CD14-positive monocyte (primary cell): ENCODE measurements around the gene PIK3R2. TPM values are rescaled to one million over a fixed set of nuclear protein-coding genes. Genes with fewer than 3 reads are reported as not detected.
A peak's percentile ranks its signal among the peaks of the same experiment; 100 is the strongest.

Source experiments
- DNase-seq, 3 donors: peaks; one replicate each; pipeline ENCODE4 v3.0.0-alpha.2; 2011 to 2022
- H2AFZ ChIP-seq: 2 replicates; pipeline ENCODE4 v1.6.0; 2012; ENCODE audit warnings: mild to moderate bottlenecking, low read depth, low read length, inconsistent platforms; ENCODE audit not compliant: insufficient read depth, poor library complexity, severe bottlenecking
- H3K27ac ChIP-seq, 2 donors: 1 replicate in 1 of 2; 2 replicates in 1 of 2; pipeline ENCODE4 v1.5.1; 2012 to 2013; ENCODE audit warnings: low read length in 2 of 2, control low read depth in 1 of 2, inconsistent platforms in 1 of 2, low read depth in 1 of 2, mild to moderate bottlenecking in 1 of 2
- H3K27me3 ChIP-seq, 2 donors: one replicate each; pipeline versions ENCODE4 v1.6.0 to v1.6.1; 2011 to 2013; ENCODE audit warnings: low read length in 2 of 2; ENCODE audit not compliant: control insufficient read depth in 2 of 2, insufficient read depth in 2 of 2
- H3K36me3 ChIP-seq, 2 donors: replicated peaks in 1 of 2; 1 replicate in 1 of 2; 2 replicates in 1 of 2; pipeline versions ENCODE4 v1.5.1 to v1.6.1; 2012 to 2013; ENCODE audit warnings: low read length in 2 of 2, control low read depth in 1 of 2, inconsistent platforms in 1 of 2, mild to moderate bottlenecking in 1 of 2; ENCODE audit not compliant: insufficient read depth in 2 of 2, control insufficient read depth in 1 of 2
- H3K4me1 ChIP-seq, 2 donors: 1 replicate in 1 of 2; 2 replicates in 1 of 2; pipeline versions ENCODE4 v1.5.1 to v1.6.1; 2012 to 2013; ENCODE audit warnings: low read length in 2 of 2, control low read depth in 1 of 2, inconsistent platforms in 1 of 2, mild to moderate bottlenecking in 1 of 2, moderate library complexity in 1 of 2; ENCODE audit not compliant: insufficient read depth in 2 of 2, control insufficient read depth in 1 of 2
- H3K4me2 ChIP-seq: replicated peaks from 2 replicates; pipeline ENCODE3; 2012; ENCODE audit warnings: low read length, moderate library complexity, mild to moderate bottlenecking; ENCODE audit not compliant: poor library complexity, severe bottlenecking; ENCODE audit errors: extremely low read depth
- H3K4me3 ChIP-seq, 3 experiments: fragments of 200-600 bp in 1 of 3; sonication (generic) in 1 of 3; replicated peaks in 1 of 3; 1 replicate in 2 of 3; 2 replicates in 1 of 3; pipeline ENCODE4 v1.5.1; 2011 to 2013; ENCODE audit warnings: low read length in 3 of 3, mild to moderate bottlenecking in 3 of 3, control low read depth in 2 of 3, low read depth in 2 of 3, inconsistent platforms in 1 of 3, moderate library complexity in 1 of 3
- H3K79me2 ChIP-seq: 2 replicates; pipeline ENCODE4 v1.6.0; 2012; ENCODE audit warnings: mild to moderate bottlenecking, control low read depth, inconsistent platforms, low read length, moderate library complexity; ENCODE audit not compliant: insufficient read depth
- H3K9ac ChIP-seq: 2 replicates; pipeline ENCODE4 v1.6.0; 2017; ENCODE audit warnings: low read length, mild to moderate bottlenecking; ENCODE audit not compliant: insufficient read depth, poor library complexity, severe bottlenecking
- H3K9me3 ChIP-seq, 2 donors: replicated peaks in 1 of 2; 1 replicate in 1 of 2; 2 replicates in 1 of 2; pipeline versions ENCODE4 v1.5.1 to v1.6.1; 2012 to 2013; ENCODE audit warnings: low read length in 2 of 2, control low read depth in 1 of 2; ENCODE audit not compliant: control insufficient read depth in 1 of 2, insufficient read depth in 1 of 2
- H4K20me1 ChIP-seq: 2 replicates; pipeline ENCODE4 v1.6.0; 2012; ENCODE audit warnings: mild to moderate bottlenecking, low read length, control low read depth, moderate library complexity; ENCODE audit not compliant: insufficient read depth
- H3K27ac Mint-ChIP-seq, 7 donors: one replicate each; pipeline ENCODE4 v1.8.0; 2020; ENCODE audit warnings: mild to moderate bottlenecking in 7 of 7, mixed read lengths in 7 of 7, moderate library complexity in 6 of 7, inconsistent platforms in 2 of 7
- H3K27me3 Mint-ChIP-seq, 3 donors: one replicate each; pipeline ENCODE4 v1.8.0; 2021 to 2022; ENCODE audit warnings: low read depth in 3 of 3, mild to moderate bottlenecking in 3 of 3, mixed read lengths in 3 of 3, moderate library complexity in 3 of 3, inconsistent platforms in 1 of 3
- H3K36me3 Mint-ChIP-seq, 2 donors: one replicate each; pipeline ENCODE4 v1.8.0; 2020; ENCODE audit warnings: mixed read lengths in 2 of 2, inconsistent platforms in 1 of 2, mild to moderate bottlenecking in 1 of 2
- H3K4me1 Mint-ChIP-seq: one replicate; pipeline ENCODE4 v1.8.0; 2020; ENCODE audit warnings: mild to moderate bottlenecking, mixed read lengths
- H3K4me3 Mint-ChIP-seq, 2 donors: one replicate each; pipeline ENCODE4 v1.8.0; 2020; ENCODE audit warnings: mild to moderate bottlenecking in 2 of 2, mixed read lengths in 2 of 2, moderate library complexity in 1 of 2
- H3K9me3 Mint-ChIP-seq, 7 donors: one replicate each; pipeline ENCODE4 v1.8.0; 2020 to 2022; ENCODE audit warnings: mixed read lengths in 7 of 7, mild to moderate bottlenecking in 6 of 7, moderate library complexity in 6 of 7, inconsistent platforms in 2 of 7
- CTCF ChIP-seq: fragments of 200-600 bp; IDR thresholded peaks from one replicate; pipeline ENCODE4 v1.8.0; 2022; ENCODE audit warnings: antibody characterized with exemption, mild to moderate bottlenecking
- WGBS: methylation state at CpG from one replicate; pipeline ENCODE4 v1.1.5; 2013; ENCODE audit warnings: missing lambda C conversion rate; ENCODE audit not compliant: insufficient coverage; 5-methylcytosine and 5-hydroxymethylcytosine counted together
- intact Hi-C, 2 donors: fragments of 100-400 bp; cut with micrococcal nuclease; formaldehyde crosslinking; loops; one replicate each; pipeline versions ENCODE4 v1.15.0 to v1.15.1; 2023
- polyA plus RNA-seq, 3 donors: library from polyadenylated mRNA; depleted of rRNA in 1 of 3; unstranded in 2 of 3; stranded (reverse) in 1 of 3; fragments of 300-500 nt in 2 of 3; fragments of >200 nt in 1 of 3; fragmentation: Illumina TruSeq in 2 of 3; gene quantifications; 1 replicate in 2 of 3; 2 replicates in 1 of 3; pipeline ENCODE4 v1.2.3, GENCODE V29; 2012 to 2021

PIK3R2 gene
- polyA plus RNA-seq, 3 donors: 0.99 to 7.7 (median 2.0) TPM

GRCh38 chr19:18211683-18212082 is 58.7 kb downstream of the PIK3R2 start:
- Histone ChIP-seq H3K27me3 (peaks cover 0 to 3% of the 10 kb centered on the region in 2 donors), H3K4me2 (no peak overlapping the region), H3K4me1 (no peaks in the 10 kb centered on the region), H4K20me1 (no peaks in the 10 kb centered on the region), H3K9ac (no peak overlapping the region), H3K9me3 (no peaks in the 10 kb centered on the region), H3K27ac (no peak overlapping the region), H2AFZ (no peak overlapping the region), H3K79me2 (no peaks in the 10 kb centered on the region), H3K36me3 (no peaks in the 10 kb centered on the region), H3K4me3 (no peak overlapping the region)
- Mint-ChIP-seq H3K27me3 (peaks cover 27 to 42% (median 31%) of the 10 kb centered on the region in 3 donors), H3K36me3 (no peaks in the 10 kb centered on the region), H3K27ac (no peak overlapping the region), H3K4me1 (peaks cover 4% of the 10 kb centered on the region), H3K9me3 (peaks cover 0 to 3% (median 0%) of the 10 kb centered on the region in 7 donors), H3K4me3 (no peak overlapping the region)
- intact Hi-C loops: no loop called here
- TF ChIP-seq CTCF: no peak
- DNase-seq: no peak
- WGBS: 73% methylated on average over 14 of the region's 14 CpGs

GRCh38 chr19:18214779-18215433 is 61.9 kb downstream of the PIK3R2 start:
- H3K9me3 Mint-ChIP-seq: peaks cover 0 to 6% (median 0%) of the 10 kb centered on the region in 7 donors
- no peaks in the 10 kb centered on the region for H3K36me3 ChIP-seq
- no peak for DNase-seq
- H3K4me1 ChIP-seq: no peaks in the 10 kb centered on the region
- no peak for TF ChIP-seq CTCF
- H3K36me3 Mint-ChIP-seq: no peaks in the 10 kb centered on the region
- H3K27me3 Mint-ChIP-seq: peaks cover 22 to 32% (median 24%) of the 10 kb centered on the region in 3 donors
- peak overlapping the region in 1 of 2 donors; percentile 4 for H3K4me3 Mint-ChIP-seq
- H2AFZ ChIP-seq: no peak overlapping the region
- H3K9me3 ChIP-seq: peaks cover 0 to 4% of the 10 kb centered on the region in 2 donors
- intact Hi-C loops: no loop called here
- H3K27ac Mint-ChIP-seq: peak overlapping the region in 2 of 7 donors; percentile 15 to 44
- peaks cover 0 to 1% of the 10 kb centered on the region in 2 donors for H3K27me3 ChIP-seq
- no peak overlapping the region for H3K4me2 ChIP-seq
- no peaks in the 10 kb centered on the region for H3K79me2 ChIP-seq
- WGBS: 55% methylated on average over 4 of the region's 7 CpGs
- H3K4me1 Mint-ChIP-seq: peaks cover 4% of the 10 kb centered on the region
- no peak overlapping the region for H3K4me3 ChIP-seq
- H4K20me1 ChIP-seq: no peaks in the 10 kb centered on the region
- H3K27ac ChIP-seq: no peak overlapping the region
- no peak overlapping the region for H3K9ac ChIP-seq
